Gastrocnemius medialis (tissue), 4 donors: ENCODE results near the gene GPAM.
"Not testable (repeated sequence)": the region's sequence is repeated elsewhere in the genome, so short reads cannot be mapped to it uniquely, and the experiment has no call there.

Experiments used
- POLR2A ChIP-seq, 2 donors: fragments of 450-650 bp; IDR thresholded peaks; one replicate each; pipeline ENCODE4 v1.6.1; 2017; ENCODE audit warnings: antibody characterized with exemption in 2 of 2, mild to moderate bottlenecking in 2 of 2, moderate library complexity in 2 of 2
- TF ChIP-seq, protein P1 (sequence below), 5 experiments: fragments of 450-650 bp in 3 of 5; fragments of 200-600 bp in 2 of 5; sonication (generic) in 2 of 5; IDR thresholded peaks in 4 of 5; conservative IDR thresholded peaks in 1 of 5; 1 replicate in 4 of 5; 2 replicates in 1 of 5; pipeline ENCODE4 v1.5.1; 2016 to 2019; ENCODE audit warnings: antibody characterized with exemption in 5 of 5, mild to moderate bottlenecking in 3 of 5, moderate library complexity in 3 of 5

DNA sequence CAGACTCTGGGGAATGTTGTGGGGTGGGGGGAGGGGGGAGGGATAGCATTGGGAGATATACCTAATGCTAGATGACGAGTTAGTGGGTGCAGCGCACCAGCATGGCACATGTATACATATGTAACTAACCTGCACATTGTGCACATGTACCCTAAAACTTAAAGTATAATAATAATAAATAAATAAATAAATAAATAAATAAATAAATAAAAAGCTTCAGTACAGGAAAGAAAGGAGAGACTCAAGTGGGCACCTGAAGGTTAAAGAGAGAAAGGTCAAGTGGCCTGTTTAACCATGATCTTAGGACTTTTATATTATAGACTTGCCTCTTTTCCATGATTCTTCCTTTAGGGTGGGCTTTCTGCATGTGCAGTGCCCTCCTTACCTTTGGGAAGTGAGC lies 73.8 kb downstream of the GPAM start:
- TF ChIP-seq, protein P1, sequence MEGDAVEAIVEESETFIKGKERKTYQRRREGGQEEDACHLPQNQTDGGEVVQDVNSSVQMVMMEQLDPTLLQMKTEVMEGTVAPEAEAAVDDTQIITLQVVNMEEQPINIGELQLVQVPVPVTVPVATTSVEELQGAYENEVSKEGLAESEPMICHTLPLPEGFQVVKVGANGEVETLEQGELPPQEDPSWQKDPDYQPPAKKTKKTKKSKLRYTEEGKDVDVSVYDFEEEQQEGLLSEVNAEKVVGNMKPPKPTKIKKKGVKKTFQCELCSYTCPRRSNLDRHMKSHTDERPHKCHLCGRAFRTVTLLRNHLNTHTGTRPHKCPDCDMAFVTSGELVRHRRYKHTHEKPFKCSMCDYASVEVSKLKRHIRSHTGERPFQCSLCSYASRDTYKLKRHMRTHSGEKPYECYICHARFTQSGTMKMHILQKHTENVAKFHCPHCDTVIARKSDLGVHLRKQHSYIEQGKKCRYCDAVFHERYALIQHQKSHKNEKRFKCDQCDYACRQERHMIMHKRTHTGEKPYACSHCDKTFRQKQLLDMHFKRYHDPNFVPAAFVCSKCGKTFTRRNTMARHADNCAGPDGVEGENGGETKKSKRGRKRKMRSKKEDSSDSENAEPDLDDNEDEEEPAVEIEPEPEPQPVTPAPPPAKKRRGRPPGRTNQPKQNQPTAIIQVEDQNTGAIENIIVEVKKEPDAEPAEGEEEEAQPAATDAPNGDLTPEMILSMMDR (IDR thresholded peaks at IDR 0.05 in 4 of 5, conservative IDR thresholded peaks at IDR 0.05 in 1 of 5) = not testable (repeated sequence)
- not testable (repeated sequence) for TF ChIP-seq POLR2A (IDR thresholded peaks at IDR 0.05)
